B cell (primary cell): ENCODE measurements around the gene HOXC9. TPM values are rescaled to one million over a fixed set of nuclear protein-coding genes. Genes with fewer than 3 reads are reported as not detected.

Source experiments
- ATAC-seq: fragments of 200-7000 bp; cut with Tn5 transposase; one replicate; pipeline ENCODE4 v1.10.0; 2021; ENCODE audit warnings: low read depth, mild to moderate bottlenecking, moderate number of reproducible peaks, moderate library complexity
- CTCF ChIA-PET: fragments of 350-600 bp; sonication (Branson Sonifier 250); formaldehyde crosslinking; loops from one replicate; lab custom pipeline; 2021; ENCODE audit warnings: antibody characterized with exemption, inconsistent platforms; lab: Charles Lee
- POLR2A ChIA-PET: fragments of 350-600 bp; sonication (Branson Sonifier 250); formaldehyde crosslinking; loops from one replicate; lab custom pipeline; 2021; ENCODE audit warnings: antibody characterized with exemption; lab: Charles Lee
- DNase-seq: peaks from one replicate; pipeline ENCODE4 v3.0.0; 2013
- H2AFZ ChIP-seq: 2 replicates; pipeline ENCODE4 v1.6.1; 2012; ENCODE audit warnings: mild to moderate bottlenecking, low read depth, low read length; ENCODE audit not compliant: insufficient read depth, poor library complexity, severe bottlenecking
- H3K27ac ChIP-seq, 2 donors: 1 replicate in 1 of 2; 2 replicates in 1 of 2; pipeline ENCODE4 v1.5.1; 2012 to 2013; ENCODE audit warnings: low read length in 2 of 2, mild to moderate bottlenecking in 2 of 2, moderate library complexity in 1 of 2
- H3K27me3 ChIP-seq, 4 experiments: fragments of 200-600 bp in 1 of 4; sonication (generic) in 1 of 4; replicated peaks in 1 of 4; 1 replicate in 2 of 4; 2 replicates in 2 of 4; pipeline versions ENCODE4 v1.6.1 to v1.7.0; 2013 to 2016; ENCODE audit warnings: low read length in 3 of 4, mild to moderate bottlenecking in 2 of 4, mixed read lengths in 1 of 4, moderate library complexity in 1 of 4; ENCODE audit not compliant: insufficient read depth in 4 of 4, control insufficient read depth in 3 of 4; ENCODE audit errors: control extremely low read depth in 1 of 4
- H3K36me3 ChIP-seq, 2 experiments: replicated peaks in 1 of 2; 1 replicate in 1 of 2; 2 replicates in 1 of 2; pipeline versions ENCODE4 v1.6.1 to v1.7.1; 2013; ENCODE audit warnings: low read length in 1 of 2; ENCODE audit not compliant: insufficient read depth in 2 of 2, control insufficient read depth in 1 of 2; ENCODE audit errors: control extremely low read depth in 1 of 2, extremely low read depth in 1 of 2
- H3K4me1 ChIP-seq, 2 donors: fragments of 200-600 bp in 1 of 2; sonication (generic) in 1 of 2; 1 replicate in 1 of 2; 2 replicates in 1 of 2; pipeline versions ENCODE4 v1.5.1 to v1.6.1; 2013 to 2017; ENCODE audit warnings: low read length in 2 of 2; ENCODE audit not compliant: control insufficient read depth in 2 of 2, insufficient read depth in 2 of 2
- H3K4me2 ChIP-seq: replicated peaks from 2 replicates; pipeline ENCODE3; 2012; ENCODE audit warnings: mild to moderate bottlenecking, low read depth, low read length; ENCODE audit not compliant: poor library complexity, severe bottlenecking
- H3K4me3 ChIP-seq, 5 experiments: fragments of 200-600 bp in 1 of 5; sonication (generic) in 1 of 5; 1 replicate in 3 of 5; 2 replicates in 2 of 5; pipeline versions ENCODE4 v1.5.1 to v1.7.0; 2011 to 2016; ENCODE audit warnings: low read length in 4 of 5, mild to moderate bottlenecking in 4 of 5, low read depth in 2 of 5, control low read depth in 1 of 5, moderate library complexity in 1 of 5; ENCODE audit not compliant: insufficient read depth in 1 of 5; ENCODE audit errors: control extremely low read depth in 1 of 5, extremely low read depth in 1 of 5
- H3K79me2 ChIP-seq: fragments of 200-600 bp; sonication (generic); one replicate; pipeline ENCODE4 v1.6.0; 2016; ENCODE audit warnings: low read length; ENCODE audit not compliant: control insufficient read depth, insufficient read depth
- H3K9ac ChIP-seq: fragments of 200-600 bp; sonication (generic); 2 replicates; pipeline ENCODE4 v1.6.1; 2017; ENCODE audit warnings: mild to moderate bottlenecking, low read length, moderate library complexity
- H3K9me3 ChIP-seq, 3 donors: one replicate each; pipeline versions ENCODE4 v1.6.1 to v1.7.1; 2013; ENCODE audit warnings: low read length in 2 of 3; ENCODE audit not compliant: control insufficient read depth in 2 of 3, insufficient read depth in 1 of 3; ENCODE audit errors: control extremely low read depth in 1 of 3
- H4K20me1 ChIP-seq: 2 replicates; pipeline ENCODE4 v1.6.0; 2012; ENCODE audit warnings: mild to moderate bottlenecking, low read length; ENCODE audit not compliant: insufficient read depth, control insufficient read depth, poor library complexity, severe bottlenecking
- H3K27ac Mint-ChIP-seq: one replicate; pipeline ENCODE4 v1.8.0; 2021; ENCODE audit warnings: mixed read lengths
- H3K27me3 Mint-ChIP-seq: one replicate; pipeline ENCODE4 v1.8.0; 2021; ENCODE audit warnings: mixed read lengths
- H3K4me1 Mint-ChIP-seq: one replicate; pipeline ENCODE4 v1.8.0; 2021; ENCODE audit warnings: mixed read lengths
- H3K4me3 Mint-ChIP-seq: one replicate; pipeline ENCODE4 v1.8.0; 2021; ENCODE audit warnings: mixed read lengths
- H3K9me3 Mint-ChIP-seq: one replicate; pipeline ENCODE4 v1.8.0; 2022; ENCODE audit warnings: mixed read lengths; ENCODE audit not compliant: insufficient read depth
- EZH2 ChIP-seq: IDR thresholded peaks from 2 replicates; pipeline ENCODE4 v1.6.1; 2012; ENCODE audit warnings: borderline replicate concordance, low read depth, mild to moderate bottlenecking, moderate library complexity, low read length; ENCODE audit not compliant: insufficient read depth, poor library complexity, severe bottlenecking
- WGBS: methylation state at CpG from one replicate; pipeline ENCODE4 v1.1.5; 2013; ENCODE audit warnings: missing lambda C conversion rate; ENCODE audit not compliant: insufficient coverage; 5-methylcytosine and 5-hydroxymethylcytosine counted together
- intact Hi-C: fragments of 100-400 bp; cut with micrococcal nuclease; formaldehyde crosslinking; loops from one replicate; pipeline ENCODE4 v1.10.0; 2022
- polyA plus RNA-seq: library from polyadenylated mRNA; depleted of rRNA; stranded (reverse); fragments of >200 nt; gene quantifications from 2 replicates; pipeline ENCODE4 v1.2.3, GENCODE V29; 2012
- total RNA-seq, 2 donors: library from RNA; stranded (reverse); fragments of 120-200 nt in 1 of 2; gene quantifications; 1 replicate in 1 of 2; 2 replicates in 1 of 2; pipeline versions ENCODE4 v1.2.3 to v1.2.4, GENCODE V29; 2013 to 2022
- TF ChIP-seq, protein P1 (sequence below): fragments of 200-600 bp; IDR thresholded peaks from one replicate; pipeline ENCODE4 v1.8.0; 2022; ENCODE audit warnings: antibody characterized with exemption, mild to moderate bottlenecking

The HOXC9 gene
- total and polyA plus RNA-seq, 2 donors (not counting 1 experiment from before 2014, with no cell fraction given), result not detected

DNA sequence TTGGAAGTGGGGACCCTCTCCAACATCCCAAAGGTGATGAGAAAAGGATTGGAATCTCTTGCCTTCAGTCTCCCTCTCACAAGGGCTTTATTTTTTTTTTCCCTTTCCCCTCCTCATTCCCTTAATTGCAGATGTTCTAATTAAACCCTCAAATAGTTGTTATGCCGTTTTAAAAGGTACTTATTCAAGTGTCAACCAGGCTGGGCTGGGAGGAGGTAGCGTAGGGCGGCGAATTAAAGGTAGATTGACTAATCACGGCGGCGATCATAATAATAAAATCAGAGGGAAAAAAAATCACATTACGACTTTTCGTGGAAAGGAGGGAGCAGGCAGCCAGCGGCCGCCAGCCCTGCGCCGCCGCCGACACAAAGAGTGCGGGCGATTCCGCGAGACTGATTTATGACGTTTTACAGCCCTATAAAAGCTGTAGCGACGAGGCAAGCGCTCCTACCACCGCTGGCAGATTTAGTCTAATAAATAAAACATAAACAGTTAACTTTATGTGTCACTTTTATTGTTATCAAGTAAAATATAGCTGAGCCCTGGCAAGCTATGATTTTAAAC, 52.0 kb downstream of the HOXC9 start:
- TF ChIP-seq, protein P1, sequence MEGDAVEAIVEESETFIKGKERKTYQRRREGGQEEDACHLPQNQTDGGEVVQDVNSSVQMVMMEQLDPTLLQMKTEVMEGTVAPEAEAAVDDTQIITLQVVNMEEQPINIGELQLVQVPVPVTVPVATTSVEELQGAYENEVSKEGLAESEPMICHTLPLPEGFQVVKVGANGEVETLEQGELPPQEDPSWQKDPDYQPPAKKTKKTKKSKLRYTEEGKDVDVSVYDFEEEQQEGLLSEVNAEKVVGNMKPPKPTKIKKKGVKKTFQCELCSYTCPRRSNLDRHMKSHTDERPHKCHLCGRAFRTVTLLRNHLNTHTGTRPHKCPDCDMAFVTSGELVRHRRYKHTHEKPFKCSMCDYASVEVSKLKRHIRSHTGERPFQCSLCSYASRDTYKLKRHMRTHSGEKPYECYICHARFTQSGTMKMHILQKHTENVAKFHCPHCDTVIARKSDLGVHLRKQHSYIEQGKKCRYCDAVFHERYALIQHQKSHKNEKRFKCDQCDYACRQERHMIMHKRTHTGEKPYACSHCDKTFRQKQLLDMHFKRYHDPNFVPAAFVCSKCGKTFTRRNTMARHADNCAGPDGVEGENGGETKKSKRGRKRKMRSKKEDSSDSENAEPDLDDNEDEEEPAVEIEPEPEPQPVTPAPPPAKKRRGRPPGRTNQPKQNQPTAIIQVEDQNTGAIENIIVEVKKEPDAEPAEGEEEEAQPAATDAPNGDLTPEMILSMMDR, result no peak
- TF ChIP-seq EZH2, result no peak
- intact Hi-C loops, result loop anchor here (2.0 to 5.0 kb wide), 2 partner anchors 17 to 45 kb away; partner anchors contain the start of gene HOXC8
- Mint-ChIP-seq H3K4me3 (peak overlapping the region; percentile 91), H3K4me1 (peaks cover 49% of the 10 kb centered on the region), H3K27ac (peak overlapping the region; percentile 95), H3K9me3 (no peaks in the 10 kb centered on the region), H3K27me3 (peaks cover 61% of the 10 kb centered on the region)
- no peaks in the 10 kb centered on the region for H3K79me2 ChIP-seq
- ChIA-PET CTCF (interaction anchor here (0.7 to 4.5 kb wide), 7 partner anchors 19 to 350 kb away, joined by 3 to 37 read pairs (median 5); partner anchors contain the start of gene HOXC5), POLR2A (interaction anchor here (0.5 to 1.2 kb wide), 2 partner anchors 137 to 370 kb away, joined by 3 to 7 read pairs; no protein-coding TSS in a partner anchor)
- no peak overlapping the region for H3K4me3 ChIP-seq
- H3K9me3 ChIP-seq, result peaks cover 0 to 42% (median 2%) of the 10 kb centered on the region in 3 donors
- H3K27me3 ChIP-seq, result peaks cover 0 to 79% (median 55%) of the 10 kb centered on the region in 4 experiments
- peaks cover 42 to 50% of the 10 kb centered on the region in 2 donors for H3K4me1 ChIP-seq
- peak overlapping the region; percentile 72 for H3K9ac ChIP-seq
- H3K27ac ChIP-seq, result no peak overlapping the region
- ATAC-seq (no peak), DNase-seq (peak; percentile 47)
- WGBS, result 47% methylated on average over 8 of the region's 24 CpGs
- H3K36me3 ChIP-seq, result no peaks in the 10 kb centered on the region
- H4K20me1 ChIP-seq, result no peaks in the 10 kb centered on the region
- H3K4me2 ChIP-seq, result peak overlapping the region; percentile 73
- no peak overlapping the region for H2AFZ ChIP-seq

DNA sequence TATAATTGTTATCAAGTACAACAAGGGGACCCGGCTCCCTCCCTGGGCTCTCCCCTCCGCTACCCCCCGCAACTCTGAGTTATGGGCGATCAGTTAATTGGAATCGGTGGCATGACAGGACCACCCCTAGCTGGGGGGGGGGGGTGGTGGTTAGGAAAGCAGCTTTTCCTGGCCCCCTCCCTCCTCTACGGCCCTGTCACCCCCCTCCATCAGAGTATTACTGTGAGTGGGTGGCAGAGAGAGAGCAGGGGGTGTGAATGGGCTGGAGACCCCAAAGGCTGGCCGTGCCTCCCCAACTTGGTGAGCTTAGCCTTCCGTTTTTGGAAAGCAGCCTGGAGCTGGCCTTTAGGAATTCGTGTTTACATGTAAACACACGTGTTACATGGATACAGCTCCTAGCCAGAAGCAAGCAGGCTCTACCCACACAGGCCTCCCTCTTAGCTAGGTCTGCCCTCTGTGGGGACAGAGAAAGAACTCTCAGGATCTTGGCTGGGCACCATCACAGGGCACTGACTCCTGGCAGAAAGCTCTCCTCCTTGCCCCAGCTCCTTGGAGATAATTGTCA, 52.6 kb downstream of the HOXC9 start:
- peak overlapping the region in 4 of 5 experiments; percentile 69 to 78 (median 75) for H3K4me3 ChIP-seq
- ChIA-PET CTCF (interaction anchor here (0.7 to 4.5 kb wide), 10 partner anchors 12 to 350 kb away, joined by 3 to 37 read pairs (median 4); partner anchors contain the start of gene HOXC5), POLR2A (interaction anchor here (0.5 to 1.2 kb wide), 4 partner anchors 20 to 371 kb away, joined by 3 to 7 read pairs (median 3); partner anchors contain the start of gene HOXC5)
- intact Hi-C loops, result loop anchor here (1.0 to 5.0 kb wide), 3 partner anchors 34 to 137 kb away; partner anchors contain the start of gene HOXC8
- TF ChIP-seq, protein P1, result no peak
- TF ChIP-seq EZH2, result no peak
- H3K27ac ChIP-seq, result peak overlapping the region; percentile 83 to 88
- WGBS, result 25% methylated on average over 4 of the region's 10 CpGs
- H3K4me3 Mint-ChIP-seq, result peak overlapping the region; percentile 91
- H3K27me3 Mint-ChIP-seq, result peaks cover 62% of the 10 kb centered on the region
- no peaks in the 10 kb centered on the region for H4K20me1 ChIP-seq
- H3K4me1 ChIP-seq, result peaks cover 36 to 44% of the 10 kb centered on the region in 2 donors
- H3K79me2 ChIP-seq, result no peaks in the 10 kb centered on the region
- H3K27me3 ChIP-seq, result peaks cover 0 to 74% (median 52%) of the 10 kb centered on the region in 4 experiments
- H3K9me3 Mint-ChIP-seq, result no peaks in the 10 kb centered on the region
- peak overlapping the region; percentile 95 for H3K27ac Mint-ChIP-seq
- peak overlapping the region; percentile 76 for H2AFZ ChIP-seq
- H3K9ac ChIP-seq, result peak overlapping the region; percentile 72
- DNase-seq (no peak), ATAC-seq (peak; percentile 4)
- H3K36me3 ChIP-seq, result no peaks in the 10 kb centered on the region
- H3K9me3 ChIP-seq, result peaks cover 0 to 37% (median 2%) of the 10 kb centered on the region in 3 donors
- peak overlapping the region; percentile 73 for H3K4me2 ChIP-seq
- peaks cover 46% of the 10 kb centered on the region for H3K4me1 Mint-ChIP-seq
